HEK293 (cell line): ENCODE results near the gene ZNF786.

Source experiments
- CTCF ChIP-seq: fragments of 450-650 bp; formaldehyde crosslinking; IDR thresholded peaks from 2 replicates; pipeline ENCODE4 v1.5.1; 2016; ENCODE audit warnings: missing biosample characterization, missing genetic modification characterization
- KLF10 ChIP-seq: fragments of 450-650 bp; IDR thresholded peaks from 2 replicates; pipeline ENCODE4 v1.5.1; 2018; ENCODE audit warnings: missing biosample characterization, mild to moderate bottlenecking, missing genetic modification characterization
- OSR2 ChIP-seq: fragments of 450-650 bp; formaldehyde crosslinking; IDR thresholded peaks from 2 replicates; pipeline ENCODE4 v1.5.1; 2016; ENCODE audit warnings: missing biosample characterization, missing genetic modification characterization
- REST ChIP-seq: fragments of 450-650 bp; formaldehyde crosslinking; IDR thresholded peaks from 2 replicates; pipeline ENCODE4 v1.5.1; 2016; ENCODE audit warnings: missing biosample characterization, missing genetic modification characterization
- SP2 ChIP-seq: fragments of 450-650 bp; formaldehyde crosslinking; IDR thresholded peaks from 2 replicates; pipeline ENCODE4 v1.5.1; 2016; ENCODE audit warnings: missing biosample characterization, missing genetic modification characterization
- ZBTB26 ChIP-seq: fragments of 450-650 bp; formaldehyde crosslinking; optimal IDR thresholded peaks from 2 replicates; pipeline ENCODE3; 2016; ENCODE audit warnings: missing biosample characterization, mild to moderate bottlenecking, missing genetic modification characterization
- ZBTB44 ChIP-seq: fragments of 450-650 bp; IDR thresholded peaks from 2 replicates; pipeline ENCODE4 v1.5.1; 2018; ENCODE audit warnings: missing biosample characterization, mild to moderate bottlenecking, missing genetic modification characterization
- ZBTB49 ChIP-seq: fragments of 450-650 bp; formaldehyde crosslinking; IDR thresholded peaks from 2 replicates; pipeline ENCODE4 v1.5.1; 2016; ENCODE audit warnings: missing biosample characterization, missing genetic modification characterization, low read depth
- ZNF24 ChIP-seq: fragments of 450-650 bp; formaldehyde crosslinking; IDR thresholded peaks from 2 replicates; pipeline ENCODE4 v1.5.1; 2016; ENCODE audit warnings: missing biosample characterization, missing genetic modification characterization
- ZNF558 ChIP-seq: fragments of 450-650 bp; formaldehyde crosslinking; IDR thresholded peaks from 2 replicates; pipeline ENCODE4 v1.5.1; 2016; ENCODE audit warnings: missing biosample characterization, missing genetic modification characterization
- ZNF585B ChIP-seq: fragments of 450-650 bp; formaldehyde crosslinking; IDR thresholded peaks from 2 replicates; pipeline ENCODE4 v1.5.1; 2016; ENCODE audit warnings: missing biosample characterization, missing genetic modification characterization
- ZNF623 ChIP-seq: fragments of 450-650 bp; formaldehyde crosslinking; IDR thresholded peaks from 2 replicates; pipeline ENCODE4 v1.5.1; 2016; ENCODE audit warnings: missing biosample characterization, missing genetic modification characterization
- ZNF704 ChIP-seq: fragments of 450-650 bp; formaldehyde crosslinking; IDR thresholded peaks from 2 replicates; pipeline ENCODE4 v1.5.1; 2016; ENCODE audit warnings: missing biosample characterization, missing genetic modification characterization
- ZSCAN18 ChIP-seq: fragments of 450-650 bp; formaldehyde crosslinking; IDR thresholded peaks from 2 replicates; pipeline ENCODE4 v1.5.1; 2016; ENCODE audit warnings: missing biosample characterization, missing genetic modification characterization

GRCh38 chr7:149093228-149093627, 2.7 kb upstream of the ZNF786 start:
- TF ChIP-seq KLF10: no peak
- TF ChIP-seq ZBTB44 (tag by site-specific recombination): no peak
- no peak for TF ChIP-seq CTCF (tag by site-specific recombination)
- no peak for TF ChIP-seq ZNF24 (tag by site-specific recombination)
- no peak for TF ChIP-seq OSR2 (tag by site-specific recombination)
- TF ChIP-seq ZNF558: no peak
- no peak for TF ChIP-seq SP2 (tag by site-specific recombination)
- no peak for TF ChIP-seq ZNF623 (tag by site-specific recombination)
- no peak for TF ChIP-seq ZBTB26 (tag by site-specific recombination)
- TF ChIP-seq REST (tag by site-specific recombination): no peak
- no peak for TF ChIP-seq ZNF704 (tag by site-specific recombination)
- TF ChIP-seq ZBTB49: no peak
- TF ChIP-seq ZNF585B (tag by site-specific recombination): no peak
- TF ChIP-seq ZSCAN18 (tag by site-specific recombination): no peak
